Esophagus squamous epithelium (tissue), 5 donors: ENCODE measurements around the gene ACAD8. TPM values are rescaled to one million over a fixed set of nuclear protein-coding genes. Genes with fewer than 3 reads are reported as not detected.

ENCODE experiments used
- DNase-seq: peaks from one replicate; lab custom pipeline; 2025; lab: John Stamatoyannopoulos, UW
- H3K27ac ChIP-seq, 4 donors: fragments of 200-600 bp; sonication (generic); one replicate each; pipeline ENCODE4 v1.5.1; 2016 to 2019; ENCODE audit warnings: mild to moderate bottlenecking in 1 of 4
- H3K27me3 ChIP-seq, 4 donors: fragments of 200-600 bp; sonication (generic); 1 replicate in 3 of 4; 2 replicates in 1 of 4; pipeline versions ENCODE4 v1.5.1 to v1.6.0; 2017 to 2021; ENCODE audit warnings: antibody characterized with exemption in 1 of 4
- H3K36me3 ChIP-seq, 3 donors: fragments of 200-600 bp; sonication (generic); one replicate each; pipeline ENCODE4 v1.5.1; 2016 to 2019
- H3K4me1 ChIP-seq, 3 donors: fragments of 200-600 bp; sonication (generic); one replicate each; pipeline ENCODE4 v1.5.1; 2017 to 2019
- H3K4me3 ChIP-seq, 4 donors: fragments of 200-600 bp; sonication (generic); 1 replicate in 3 of 4; 2 replicates in 1 of 4; pipeline ENCODE4 v1.5.1; 2016 to 2019; ENCODE audit warnings: mild to moderate bottlenecking in 2 of 4, moderate library complexity in 1 of 4
- H3K9me3 ChIP-seq, 3 donors: fragments of 200-600 bp; sonication (generic); one replicate each; pipeline ENCODE4 v1.5.1; 2016 to 2019
- POLR2A ChIP-seq, 4 donors: fragments of 450-650 bp; IDR thresholded peaks; one replicate each; pipeline ENCODE4 v1.6.1; 2017; ENCODE audit warnings: antibody characterized with exemption in 4 of 4, mild to moderate bottlenecking in 4 of 4, moderate library complexity in 3 of 4
- WGBS, 2 donors: methylation state at CpG; one replicate each; pipeline ENCODE4 v1.1.5; 2018; 5-methylcytosine and 5-hydroxymethylcytosine counted together
- intact Hi-C: fragments of 100-400 bp; cut with DNase I; formaldehyde crosslinking; loops from one replicate; pipeline ENCODE4 v1.15.0; 2022
- total RNA-seq, 4 donors: library from RNA; depleted of rRNA; stranded (reverse); fragments of >200 nt; gene quantifications; one replicate each; pipeline ENCODE4 v1.1.0, GENCODE V29; 2016
- TF ChIP-seq, protein P1 (sequence below), 6 experiments: fragments of 450-650 bp in 4 of 6; fragments of 200-600 bp in 2 of 6; sonication (generic) in 2 of 6; IDR thresholded peaks; one replicate each; pipeline ENCODE4 v1.5.1; 2016 to 2019; ENCODE audit warnings: antibody characterized with exemption in 6 of 6, mild to moderate bottlenecking in 4 of 6, moderate library complexity in 4 of 6
- donor health status: DM: yes; HTN: yes; CAD: no.

Gene ACAD8
- total RNA-seq, 4 donors from 2014 or later = 11.3 to 25.1 (median 18.2) TPM

DNA sequence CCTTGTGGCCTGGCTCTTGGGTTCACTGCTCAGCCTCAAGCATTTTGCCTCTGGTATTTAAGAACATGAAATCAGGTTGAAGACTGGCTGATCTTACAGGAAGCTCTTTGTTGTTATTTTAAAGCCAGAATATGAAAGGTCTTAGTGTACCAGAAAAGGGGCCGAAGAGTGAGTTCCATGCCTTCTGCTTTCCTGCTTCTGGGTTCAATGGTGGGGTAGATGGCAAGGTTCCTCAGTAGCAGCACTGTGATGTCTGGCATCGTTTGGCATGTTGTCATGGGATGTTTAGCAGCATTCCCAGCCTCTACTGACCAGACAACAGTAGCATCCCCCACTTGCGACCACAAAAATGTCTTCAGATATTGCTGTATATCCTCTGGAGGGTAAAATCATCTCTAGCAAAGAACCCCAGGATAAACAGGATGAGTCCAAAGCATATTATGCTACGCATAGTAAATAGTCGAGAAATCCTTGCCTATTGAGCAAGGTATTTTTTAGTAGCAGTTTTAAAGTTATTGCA is 26.5 kb upstream of the ACAD8 start:
- Histone ChIP-seq H3K27me3 (no peaks in the 10 kb centered on the region), H3K36me3 (peaks cover 0 to 7% (median 0%) of the 10 kb centered on the region in 3 donors), H3K27ac (no peak overlapping the region), H3K4me1 (peaks cover 23 to 71% (median 26%) of the 10 kb centered on the region in 3 donors), H3K9me3 (no peaks in the 10 kb centered on the region), H3K4me3 (no peak overlapping the region)
- WGBS, 2 donors = 88 to 89% methylated on average over 4 to 5 of the region's 5 CpGs
- DNase-seq = no peak
- intact Hi-C loops = no loop called here
- TF ChIP-seq, protein P1, sequence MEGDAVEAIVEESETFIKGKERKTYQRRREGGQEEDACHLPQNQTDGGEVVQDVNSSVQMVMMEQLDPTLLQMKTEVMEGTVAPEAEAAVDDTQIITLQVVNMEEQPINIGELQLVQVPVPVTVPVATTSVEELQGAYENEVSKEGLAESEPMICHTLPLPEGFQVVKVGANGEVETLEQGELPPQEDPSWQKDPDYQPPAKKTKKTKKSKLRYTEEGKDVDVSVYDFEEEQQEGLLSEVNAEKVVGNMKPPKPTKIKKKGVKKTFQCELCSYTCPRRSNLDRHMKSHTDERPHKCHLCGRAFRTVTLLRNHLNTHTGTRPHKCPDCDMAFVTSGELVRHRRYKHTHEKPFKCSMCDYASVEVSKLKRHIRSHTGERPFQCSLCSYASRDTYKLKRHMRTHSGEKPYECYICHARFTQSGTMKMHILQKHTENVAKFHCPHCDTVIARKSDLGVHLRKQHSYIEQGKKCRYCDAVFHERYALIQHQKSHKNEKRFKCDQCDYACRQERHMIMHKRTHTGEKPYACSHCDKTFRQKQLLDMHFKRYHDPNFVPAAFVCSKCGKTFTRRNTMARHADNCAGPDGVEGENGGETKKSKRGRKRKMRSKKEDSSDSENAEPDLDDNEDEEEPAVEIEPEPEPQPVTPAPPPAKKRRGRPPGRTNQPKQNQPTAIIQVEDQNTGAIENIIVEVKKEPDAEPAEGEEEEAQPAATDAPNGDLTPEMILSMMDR (IDR thresholded peaks at IDR 0.05) = no peak
- TF ChIP-seq POLR2A (IDR thresholded peaks at IDR 0.05) = no peak

- Histone ChIP-seq H3K27me3 (no peaks in the 10 kb centered on the region), H3K9me3 (no peaks in the 10 kb centered on the region), H3K4me3 (no peak overlapping the region), H3K36me3 (peaks cover 0 to 16% (median 0%) of the 10 kb centered on the region in 3 donors), H3K4me1 (peaks cover 17 to 61% (median 20%) of the 10 kb centered on the region in 3 donors), H3K27ac (no peak overlapping the region)
- no peak for TF ChIP-seq POLR2A (IDR thresholded peaks at IDR 0.05)
- TF ChIP-seq, protein P1 (IDR thresholded peaks at IDR 0.05) = no peak
- DNase-seq = no peak
- WGBS, 2 donors = 83 to 88% methylated on average over 6 of the region's 6 CpGs
- intact Hi-C loops = no loop called here
Measured at GRCh38 chr11:134228625-134229024, 24.7 kb upstream of the ACAD8 start.

GRCh38 chr11:134229126-134229790 is 24.1 kb upstream of the ACAD8 start:
- H3K27ac ChIP-seq = no peak overlapping the region
- intact Hi-C loops = no loop called here
- H3K4me3 ChIP-seq = no peak overlapping the region
- H3K4me1 ChIP-seq = peaks cover 17 to 60% (median 20%) of the 10 kb centered on the region in 3 donors
- WGBS, 2 donors = 63 to 66% methylated on average over 6 of the region's 6 CpGs
- no peak for TF ChIP-seq POLR2A (IDR thresholded peaks at IDR 0.05)
- TF ChIP-seq, protein P1 (IDR thresholded peaks at IDR 0.05) = no peak
- no peaks in the 10 kb centered on the region for H3K9me3 ChIP-seq
- H3K36me3 ChIP-seq = peaks cover 0 to 16% (median 0%) of the 10 kb centered on the region in 3 donors
- no peaks in the 10 kb centered on the region for H3K27me3 ChIP-seq
- DNase-seq = no peak

- H3K4me3 ChIP-seq = no peak overlapping the region
- no peaks in the 10 kb centered on the region for H3K27me3 ChIP-seq
- peaks cover 16 to 57% (median 20%) of the 10 kb centered on the region in 3 donors for H3K4me1 ChIP-seq
- no peaks in the 10 kb centered on the region for H3K9me3 ChIP-seq
- intact Hi-C loops = no loop called here
- TF ChIP-seq POLR2A (IDR thresholded peaks at IDR 0.05) = no peak
- TF ChIP-seq, protein P1 (IDR thresholded peaks at IDR 0.05) = no peak
- no peak for DNase-seq
- peaks cover 0 to 24% (median 0%) of the 10 kb centered on the region in 3 donors for H3K36me3 ChIP-seq
- H3K27ac ChIP-seq = no peak overlapping the region
- WGBS, 2 donors = 70 to 81% methylated on average over 4 of the region's 4 CpGs
Measured at GRCh38 chr11:134230339-134230738, 23.0 kb upstream of the ACAD8 start.

- no peak for TF ChIP-seq POLR2A (IDR thresholded peaks at IDR 0.05)
- TF ChIP-seq, protein P1 (IDR thresholded peaks at IDR 0.05) = no peak
- Histone ChIP-seq H3K4me1 (peaks cover 0 to 39% (median 7%) of the 10 kb centered on the region in 3 donors), H3K27ac (no peak overlapping the region), H3K4me3 (no peak overlapping the region), H3K9me3 (no peaks in the 10 kb centered on the region), H3K36me3 (peaks cover 0 to 42% (median 0%) of the 10 kb centered on the region in 3 donors), H3K27me3 (no peaks in the 10 kb centered on the region)
- DNase-seq = no peak
- intact Hi-C loops = no loop called here
- WGBS, 2 donors = 59 to 69% methylated on average over 9 to 10 of the region's 10 CpGs
Measured at GRCh38 chr11:134231958-134232659, 21.3 kb upstream of the ACAD8 start.
